ENCODE measurements around the gene TUBD1.

DNA sequence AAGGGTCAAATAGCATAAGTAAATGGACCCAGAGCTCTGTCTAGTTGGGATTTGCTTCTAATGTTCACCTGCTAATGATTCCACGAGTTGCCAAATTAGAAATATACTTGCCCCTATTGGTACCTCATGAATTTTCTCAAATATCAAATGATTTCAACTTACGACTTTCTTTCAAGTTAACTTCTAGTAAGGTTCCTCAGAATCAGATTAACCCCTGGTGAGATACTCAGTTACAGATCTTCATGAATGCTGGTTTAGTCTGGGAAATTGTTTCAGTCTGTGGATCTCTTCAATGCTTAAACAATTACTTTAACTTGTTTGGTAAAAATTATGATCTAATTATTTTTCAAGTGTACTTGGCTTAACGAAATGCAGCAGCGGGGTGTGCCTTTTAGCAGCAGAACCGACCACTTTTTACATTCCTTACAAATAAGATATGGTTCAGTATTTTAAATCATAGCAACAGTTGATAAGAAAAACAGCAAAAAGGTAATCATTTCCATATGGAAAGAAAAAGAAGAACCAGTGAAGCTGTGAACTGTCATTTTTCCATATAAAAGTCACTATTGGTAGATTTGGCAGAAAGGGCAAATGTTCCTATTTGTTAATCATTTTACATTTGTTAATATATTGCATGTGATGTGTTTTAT is 34.5 kb downstream of the TUBD1 start:
- TF ChIP-seq, protein P1, sequence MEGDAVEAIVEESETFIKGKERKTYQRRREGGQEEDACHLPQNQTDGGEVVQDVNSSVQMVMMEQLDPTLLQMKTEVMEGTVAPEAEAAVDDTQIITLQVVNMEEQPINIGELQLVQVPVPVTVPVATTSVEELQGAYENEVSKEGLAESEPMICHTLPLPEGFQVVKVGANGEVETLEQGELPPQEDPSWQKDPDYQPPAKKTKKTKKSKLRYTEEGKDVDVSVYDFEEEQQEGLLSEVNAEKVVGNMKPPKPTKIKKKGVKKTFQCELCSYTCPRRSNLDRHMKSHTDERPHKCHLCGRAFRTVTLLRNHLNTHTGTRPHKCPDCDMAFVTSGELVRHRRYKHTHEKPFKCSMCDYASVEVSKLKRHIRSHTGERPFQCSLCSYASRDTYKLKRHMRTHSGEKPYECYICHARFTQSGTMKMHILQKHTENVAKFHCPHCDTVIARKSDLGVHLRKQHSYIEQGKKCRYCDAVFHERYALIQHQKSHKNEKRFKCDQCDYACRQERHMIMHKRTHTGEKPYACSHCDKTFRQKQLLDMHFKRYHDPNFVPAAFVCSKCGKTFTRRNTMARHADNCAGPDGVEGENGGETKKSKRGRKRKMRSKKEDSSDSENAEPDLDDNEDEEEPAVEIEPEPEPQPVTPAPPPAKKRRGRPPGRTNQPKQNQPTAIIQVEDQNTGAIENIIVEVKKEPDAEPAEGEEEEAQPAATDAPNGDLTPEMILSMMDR (IDR thresholded peaks at IDR 0.05): no peak
- no peak for TF ChIP-seq POLR2A (IDR thresholded peaks at IDR 0.05)
